ENCODE measurements around the gene INKA2.

GRCh38 chr1:111691886-111692285, 47.3 kb downstream of the INKA2 start:
- no peak for TF ChIP-seq CTCF (IDR thresholded peaks at IDR 0.05)
- TF ChIP-seq POLR2A (IDR thresholded peaks at IDR 0.05) = no peak

Measured in body of pancreas (tissue), 4 donors.